NCI-H82 treated with DMSO at 0.1 percent for 48 hours (cell line): ENCODE measurements around the gene GALNT18.

Source experiments
- DNase-seq: peaks from one replicate; lab custom pipeline; 2025; ENCODE audit not compliant: unreplicated experiment; lab: John Stamatoyannopoulos, UW

GALNT18 gene

GRCh38 chr11:11568651-11569229, 53.1 kb downstream of the GALNT18 start:
- DNase-seq, result no peak

- no peak for DNase-seq
Measured at GRCh38 chr11:11567936-11568650, 53.7 kb downstream of the GALNT18 start.

DNA sequence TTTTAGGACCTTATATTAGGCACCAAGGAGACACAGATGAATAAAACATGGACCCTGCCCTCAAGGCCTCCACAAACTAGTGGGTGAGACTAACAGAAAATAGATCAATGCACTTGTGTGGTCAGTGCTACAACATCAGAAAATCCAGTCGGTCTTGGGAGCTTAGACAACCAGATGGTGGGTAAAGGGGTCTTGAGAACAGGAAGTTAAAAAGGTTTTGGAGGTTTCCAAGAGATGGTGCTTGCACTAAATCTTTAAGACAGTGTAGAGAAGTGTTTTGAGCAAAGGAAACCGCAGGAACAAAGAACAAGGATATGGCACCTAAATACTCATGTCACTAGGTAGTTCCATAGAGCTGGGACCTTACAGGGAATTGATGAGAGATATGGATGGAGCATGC, 56.2 kb downstream of the GALNT18 start:
- no peak for DNase-seq

- no peak for DNase-seq
Measured at GRCh38 chr11:11563200-11563975, 58.4 kb downstream of the GALNT18 start.

- no peak for DNase-seq
Measured at GRCh38 chr11:11561991-11562390, 59.8 kb downstream of the GALNT18 start.

- no peak for DNase-seq
Measured at GRCh38 chr11:11558826-11559225, 63.0 kb downstream of the GALNT18 start.

- DNase-seq, result no peak
Measured at GRCh38 chr11:11558396-11558795, 63.4 kb downstream of the GALNT18 start.

GRCh38 chr11:11555208-11555607, 66.6 kb downstream of the GALNT18 start:
- peak; percentile 25 for DNase-seq

DNA sequence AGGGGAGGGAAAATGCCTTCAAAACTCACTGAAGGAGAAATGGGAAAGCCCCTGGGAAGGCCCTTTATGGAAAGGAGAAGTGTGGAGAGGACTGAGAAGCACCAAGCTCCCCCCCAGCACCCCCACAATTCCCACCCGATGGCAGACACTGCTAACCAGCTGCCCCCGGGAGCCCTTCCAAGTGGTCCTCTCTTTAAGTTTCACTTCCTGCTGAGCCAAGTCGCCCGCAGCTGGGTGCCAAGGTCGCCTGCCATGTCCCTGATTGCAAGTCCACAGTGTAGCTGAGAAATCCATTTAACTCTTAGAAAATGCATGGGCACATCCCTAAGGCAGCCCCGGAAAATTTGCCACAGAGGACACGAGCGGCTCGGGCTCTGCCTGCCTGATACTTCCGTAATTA, 68.2 kb downstream of the GALNT18 start:
- DNase-seq, result no peak

GRCh38 chr11:11552529-11553087, 69.2 kb downstream of the GALNT18 start:
- DNase-seq, result no peak

DNA sequence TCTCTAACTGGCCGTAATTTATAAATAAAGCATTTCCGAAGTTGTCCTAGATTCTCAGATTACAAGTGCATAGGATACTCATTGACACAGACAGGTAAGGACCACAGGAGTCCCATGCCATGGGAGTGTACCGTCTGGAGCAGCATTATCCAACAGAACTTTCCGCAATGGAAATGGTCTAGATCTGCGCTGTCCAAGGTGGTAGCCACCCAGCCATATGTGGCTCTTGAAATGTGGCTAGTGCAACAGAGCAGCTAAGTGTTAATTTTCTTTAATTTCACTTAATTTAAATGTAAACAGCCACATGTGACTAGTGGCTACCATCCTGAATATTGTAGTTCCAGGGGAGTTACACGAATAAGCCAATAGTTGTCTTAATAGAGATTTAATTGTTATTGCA, 71.3 kb downstream of the GALNT18 start:
- no peak for DNase-seq

DNA sequence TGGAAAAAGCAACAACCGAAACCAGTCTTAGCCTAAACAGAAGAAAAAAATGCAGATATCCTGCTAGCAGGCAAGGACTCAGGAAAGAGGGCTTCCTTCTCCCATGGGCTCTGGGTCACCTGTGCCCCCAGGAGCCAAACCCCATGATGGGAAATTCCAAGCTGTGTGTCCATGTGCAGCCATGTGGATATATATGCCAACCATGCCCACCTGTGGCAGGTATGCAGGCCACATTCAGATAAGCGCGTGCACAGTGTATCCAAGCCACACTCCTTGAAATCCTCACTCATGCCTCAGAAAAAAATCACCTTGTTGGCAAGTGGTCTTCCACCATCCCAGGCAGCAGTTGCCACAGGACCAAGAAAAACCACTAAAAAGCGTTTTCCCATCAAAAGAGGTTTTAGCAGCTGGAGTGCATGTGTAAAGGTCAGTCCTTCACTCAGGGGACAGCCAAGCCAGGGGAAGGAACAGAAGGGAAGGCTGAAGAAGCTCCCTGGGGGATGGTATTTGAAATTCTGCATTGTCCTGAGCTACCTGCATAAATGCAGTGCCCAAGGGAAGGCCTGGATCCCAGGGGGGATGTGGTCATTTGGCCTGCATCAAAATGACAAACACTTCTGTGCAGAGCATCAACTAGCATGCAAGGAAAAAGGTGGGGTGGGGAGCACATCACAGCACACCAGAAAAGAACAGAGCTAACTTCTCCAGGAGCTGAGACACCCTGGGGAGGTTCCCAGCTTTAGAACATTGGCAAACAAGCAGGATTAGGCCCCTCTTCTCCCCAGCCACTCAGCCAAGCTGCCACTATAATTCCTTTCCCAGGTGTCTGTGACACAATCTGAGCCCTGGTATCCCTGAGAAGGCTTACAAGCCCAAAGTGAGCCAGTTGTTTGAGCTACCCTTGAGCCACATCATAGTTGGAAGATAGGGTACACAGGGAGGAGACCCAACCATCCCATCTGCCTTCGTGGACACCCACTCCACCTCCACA, 76.2 kb downstream of the GALNT18 start:
- peak; percentile 22 for DNase-seq

- no peak for DNase-seq
Measured at GRCh38 chr11:11543656-11544055, 78.1 kb downstream of the GALNT18 start.

DNA sequence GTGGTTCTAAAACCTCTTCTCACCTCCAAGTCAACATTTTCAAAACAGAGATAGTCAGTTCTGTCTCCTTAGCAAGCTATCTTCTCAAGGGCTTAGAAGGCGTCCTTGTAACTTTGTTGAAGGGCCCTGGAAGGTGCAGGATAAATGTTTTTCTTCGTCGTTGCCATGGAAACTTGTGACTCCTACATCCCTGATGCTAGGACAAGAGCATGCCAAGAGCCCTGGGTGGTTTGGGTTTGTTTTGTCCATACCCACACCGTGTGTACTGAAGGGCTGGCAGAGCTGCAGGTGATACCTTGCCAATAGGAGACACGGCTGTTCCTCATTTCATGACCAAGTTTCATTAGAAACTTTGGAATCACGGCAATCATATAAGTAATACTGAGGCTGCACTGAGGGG, 81.6 kb downstream of the GALNT18 start:
- DNase-seq, result no peak

DNA sequence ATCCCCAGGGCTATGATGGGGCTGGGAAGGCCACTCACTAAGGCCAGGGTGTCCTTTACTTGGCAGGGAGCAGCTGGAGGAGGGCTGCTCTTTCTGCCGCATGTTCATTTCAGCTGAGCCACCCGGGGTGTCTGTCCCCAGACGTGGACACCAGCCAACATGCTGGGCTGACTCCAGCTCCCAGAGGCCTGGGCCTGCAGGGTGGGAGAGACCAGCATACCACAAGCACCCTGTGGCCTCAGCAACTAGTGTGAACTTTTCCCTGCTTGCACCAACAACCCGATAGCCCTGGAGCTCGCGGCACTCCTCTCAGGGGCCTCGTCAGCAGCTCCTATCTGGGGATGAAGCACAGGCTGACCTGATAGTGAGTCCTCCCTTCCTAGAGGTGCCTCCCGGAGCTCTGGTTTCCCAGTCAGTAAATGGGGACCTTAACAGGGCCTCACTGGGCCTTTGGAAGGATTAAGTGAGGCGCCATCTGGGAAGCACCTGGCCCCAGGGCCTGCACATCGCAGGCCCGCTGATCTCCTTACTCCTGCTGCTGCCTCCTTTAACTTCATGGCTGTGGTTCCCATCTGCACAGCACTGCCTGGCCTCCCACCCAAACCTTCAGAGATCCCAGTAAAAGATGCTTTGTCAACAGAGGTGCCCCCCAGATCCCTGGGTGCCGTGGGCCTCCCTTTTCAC, 83.4 kb downstream of the GALNT18 start:
- DNase-seq, result peak; percentile 76

GRCh38 chr11:11537871-11538270, 83.9 kb downstream of the GALNT18 start:
- no peak for DNase-seq

- DNase-seq, result no peak
Measured at GRCh38 chr11:11537372-11537771, 84.4 kb downstream of the GALNT18 start.

- DNase-seq, result no peak
Measured at GRCh38 chr11:11536650-11537049, 85.2 kb downstream of the GALNT18 start.

GRCh38 chr11:11535611-11536010, 86.2 kb downstream of the GALNT18 start:
- no peak for DNase-seq

GRCh38 chr11:11534981-11535380, 86.8 kb downstream of the GALNT18 start:
- DNase-seq, result no peak
